Ovary (tissue), 3 donors: ENCODE measurements around the gene CHN1.

Experiments
- CTCF ChIP-seq, 3 donors: fragments of 450-650 bp in 2 of 3; fragments of 200-600 bp in 1 of 3; IDR thresholded peaks; one replicate each; pipeline versions ENCODE4 v1.5.1 to v1.8.0; 2016 to 2022; ENCODE audit warnings: antibody characterized with exemption in 3 of 3, mild to moderate bottlenecking in 1 of 3
- EP300 ChIP-seq: sonication (generic); formaldehyde crosslinking; IDR thresholded peaks from one replicate; pipeline ENCODE4 v1.6.1; 2017; ENCODE audit warnings: antibody characterized with exemption
- donor health status: DM: no; HTN: no; CAD: no.

GRCh38 chr2:174829550-174829949 is 175.6 kb downstream of the CHN1 start:
- no peak for TF ChIP-seq CTCF (IDR thresholded peaks at IDR 0.05)
- TF ChIP-seq EP300: no peak
